Cortex of kidney (tissue), 1 donor: ENCODE measurements around the gene BTBD1.
"Not testable (repeated sequence)": the region's sequence is repeated elsewhere in the genome, so short reads cannot be mapped to it uniquely, and the experiment has no call there.

ENCODE experiments used
- DNase-seq: peaks from one replicate; lab custom pipeline; 2025; lab: John Stamatoyannopoulos, UW

BTBD1 gene

DNA sequence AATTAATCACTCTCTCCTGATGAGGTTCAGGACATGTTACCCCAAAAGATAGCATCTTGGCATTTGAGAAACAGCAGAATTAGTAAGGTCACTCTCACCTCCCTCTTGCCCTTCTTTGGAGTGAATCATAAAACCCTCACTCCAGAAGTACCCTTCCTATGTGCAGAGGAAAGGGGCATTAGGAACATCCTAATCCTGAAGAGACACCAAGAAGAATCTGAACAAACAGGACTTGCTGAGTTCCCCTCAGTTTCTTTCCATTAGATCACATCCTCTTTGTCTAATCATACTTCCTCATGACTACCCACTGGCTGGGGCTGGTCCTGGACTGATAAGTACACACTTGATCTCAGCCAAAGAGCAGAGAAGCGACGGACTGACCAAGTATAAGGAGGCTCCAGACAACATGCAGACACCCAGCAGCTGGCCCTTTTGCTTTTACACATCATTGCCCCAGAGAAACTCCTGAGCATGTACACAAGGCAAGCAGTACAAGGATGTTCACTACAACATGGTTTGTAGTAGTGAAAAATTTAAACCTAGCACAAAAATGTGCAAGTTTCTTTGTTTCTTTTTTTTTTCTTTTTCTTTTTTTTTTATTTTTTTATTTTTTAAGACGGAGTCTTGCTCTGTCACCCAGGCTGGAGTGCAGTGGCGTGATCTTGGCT, 25.4 kb upstream of the BTBD1 start:
- DNase-seq: no peak

DNA sequence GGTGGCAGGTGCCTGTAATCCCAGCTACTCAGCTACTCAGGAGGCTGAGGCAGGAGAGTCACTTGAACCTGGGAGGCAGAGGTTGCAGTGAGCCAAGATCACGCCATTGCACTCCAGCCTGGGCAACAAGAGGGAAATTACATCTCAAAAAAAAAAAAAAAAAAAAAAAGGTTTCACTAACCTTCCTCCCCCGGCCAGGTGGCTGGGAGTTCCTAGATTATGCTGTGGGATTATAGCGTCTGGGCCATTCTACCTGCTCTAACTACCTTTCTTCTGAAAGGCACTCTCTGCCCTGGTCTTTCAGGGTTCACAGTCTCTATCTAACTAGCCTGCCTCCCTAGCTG, 24.9 kb upstream of the BTBD1 start:
- DNase-seq: not testable (repeated sequence)

- DNase-seq: no peak
These were observed 23.4 kb upstream of the BTBD1 start for GRCh38 chr15:83090465-83090864.

GRCh38 chr15:83088876-83089275, 21.8 kb upstream of the BTBD1 start:
- no peak for DNase-seq

DNA sequence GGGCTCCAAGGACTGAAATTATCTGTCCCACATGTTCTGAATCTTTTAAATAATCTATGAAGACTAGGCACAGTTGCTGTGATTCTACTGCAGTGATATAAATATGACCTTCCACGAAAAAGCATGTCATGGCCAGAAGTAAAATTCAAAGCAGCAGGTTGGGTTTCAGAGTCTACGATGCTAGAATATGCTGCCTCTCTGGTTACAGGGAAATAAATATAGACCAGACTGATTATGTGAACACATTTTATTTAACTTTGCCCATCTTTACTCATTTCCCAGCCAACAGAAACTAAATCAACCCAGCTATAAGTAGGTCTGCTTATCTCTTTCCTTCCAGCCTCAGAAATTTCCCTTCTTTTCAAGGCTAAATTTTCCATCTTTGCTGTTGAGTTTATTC, 20.5 kb upstream of the BTBD1 start:
- DNase-seq: no peak

GRCh38 chr15:83085864-83086552, 19.0 kb upstream of the BTBD1 start:
- DNase-seq: not testable (repeated sequence)

GRCh38 chr15:83085461-83085860, 18.4 kb upstream of the BTBD1 start:
- DNase-seq: not testable (repeated sequence)

DNA sequence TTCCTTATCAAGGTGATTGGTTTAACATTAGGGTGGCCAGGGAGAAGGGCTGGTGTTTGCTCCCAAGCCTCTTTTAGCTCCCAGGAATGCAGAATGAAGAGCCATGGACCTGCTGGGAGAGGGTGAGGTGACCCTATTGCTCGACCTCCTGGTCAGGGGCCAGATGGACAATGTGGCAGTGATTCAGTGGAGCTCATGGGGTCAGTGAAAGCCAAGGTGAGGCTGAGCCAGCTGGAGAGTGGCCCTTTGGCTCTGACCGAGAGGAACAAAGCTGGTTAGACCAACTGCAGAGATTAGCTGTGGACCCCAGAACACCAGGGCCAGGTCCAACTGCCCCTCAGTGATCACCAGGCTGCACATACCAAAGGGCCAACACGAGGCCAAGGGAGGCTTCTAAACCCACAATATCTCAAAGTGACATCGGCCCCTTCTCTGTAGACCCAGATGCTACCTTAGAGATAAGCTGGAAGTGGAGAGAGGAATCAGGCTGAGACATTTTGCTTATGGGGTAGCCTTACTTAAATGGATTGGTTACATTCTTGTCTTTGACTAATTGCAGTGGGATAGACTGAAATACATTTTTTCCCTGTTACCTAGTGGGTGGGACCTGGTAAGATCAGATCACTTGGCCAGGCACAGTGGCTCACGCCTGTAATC, 15.8 kb upstream of the BTBD1 start:
- no peak for DNase-seq

DNA sequence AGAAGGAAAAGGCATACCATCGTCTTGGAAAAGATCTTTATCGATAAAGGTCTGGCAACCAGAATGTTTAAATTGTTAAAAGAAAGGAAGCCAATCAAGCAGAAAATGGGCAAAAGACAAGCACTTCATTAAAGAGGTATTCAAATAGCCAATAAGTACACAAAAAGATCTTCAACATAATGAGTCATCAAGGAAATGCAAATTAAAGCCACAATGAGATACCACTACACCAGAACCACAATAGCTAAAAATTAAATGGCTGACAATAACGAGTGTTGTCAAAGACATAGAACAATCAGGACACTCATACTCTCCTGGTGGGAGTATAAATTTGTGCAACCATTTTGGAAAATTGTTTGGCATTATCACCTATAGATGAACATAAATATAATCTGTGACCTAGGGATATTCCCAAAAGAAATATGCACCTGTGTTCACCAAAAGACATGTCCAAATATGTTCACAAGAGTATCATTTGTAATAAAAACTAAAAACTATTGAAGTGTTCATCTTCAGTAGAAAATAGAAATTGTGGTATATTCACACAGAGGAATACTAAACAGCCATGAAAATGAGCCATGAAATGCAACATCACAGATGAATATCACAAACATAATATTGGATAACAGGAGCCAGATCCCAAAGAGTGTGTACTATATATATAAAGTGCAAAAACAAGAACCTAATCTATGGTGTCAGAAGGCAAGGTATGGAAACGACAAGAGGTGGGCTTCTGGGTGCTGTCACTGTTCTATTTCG, 14.4 kb upstream of the BTBD1 start:
- no peak for DNase-seq

- no peak for DNase-seq
These were observed 11.7 kb upstream of the BTBD1 start for GRCh38 chr15:83078712-83079111.

GRCh38 chr15:83077491-83078230, 10.6 kb upstream of the BTBD1 start:
- DNase-seq: no peak

DNA sequence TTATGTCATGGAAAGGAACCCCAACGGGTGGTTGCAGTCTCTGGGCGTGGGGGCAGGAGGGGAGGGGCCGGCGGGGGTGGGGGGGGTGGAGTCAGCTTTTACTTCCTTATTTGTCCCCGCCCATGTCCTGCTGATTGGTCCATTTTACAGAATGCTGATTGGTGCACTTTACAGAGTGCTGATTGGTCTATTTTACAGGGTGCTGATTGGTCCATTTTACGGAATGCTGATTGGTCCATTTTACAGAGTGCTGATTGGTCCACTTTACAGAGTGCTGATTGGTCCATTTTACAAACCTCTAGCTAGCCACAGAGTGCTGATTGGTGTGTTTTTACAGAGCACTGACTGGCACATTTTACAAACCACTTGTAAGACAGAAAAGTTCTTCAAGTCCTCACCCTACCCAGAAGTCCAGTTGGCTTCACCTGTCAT, 2.2 kb upstream of the BTBD1 start:
- DNase-seq: not testable (repeated sequence)

- DNase-seq: no peak
These were observed 1.0 kb upstream of the BTBD1 start for GRCh38 chr15:83068054-83068453.

- no peak for DNase-seq
These were observed 548 bp upstream of the BTBD1 start for GRCh38 chr15:83067638-83067962.

- no peak for DNase-seq
These were observed 868 bp downstream of the BTBD1 start for GRCh38 chr15:83066034-83066733.

- no peak for DNase-seq
These were observed 1.6 kb downstream of the BTBD1 start for GRCh38 chr15:83065431-83065830.

DNA sequence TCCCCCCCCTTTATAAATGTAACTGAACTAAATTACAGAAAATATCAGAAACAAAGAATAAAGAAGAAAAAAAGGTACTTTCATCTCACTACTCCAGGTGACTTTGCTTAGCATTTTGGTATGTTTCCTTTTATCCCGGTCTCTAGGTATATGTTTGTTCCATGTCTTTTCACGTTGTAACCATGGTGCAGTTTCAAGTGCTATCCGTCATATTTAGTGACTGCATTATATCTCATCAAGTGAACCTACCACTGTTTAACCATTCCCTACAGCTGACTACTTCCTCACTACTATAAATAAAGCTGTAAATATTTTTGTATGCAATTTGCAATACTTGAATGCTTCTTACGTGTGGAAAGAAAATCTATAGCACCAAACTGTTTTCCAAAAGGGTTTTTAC, 2.2 kb downstream of the BTBD1 start:
- no peak for DNase-seq

DNA sequence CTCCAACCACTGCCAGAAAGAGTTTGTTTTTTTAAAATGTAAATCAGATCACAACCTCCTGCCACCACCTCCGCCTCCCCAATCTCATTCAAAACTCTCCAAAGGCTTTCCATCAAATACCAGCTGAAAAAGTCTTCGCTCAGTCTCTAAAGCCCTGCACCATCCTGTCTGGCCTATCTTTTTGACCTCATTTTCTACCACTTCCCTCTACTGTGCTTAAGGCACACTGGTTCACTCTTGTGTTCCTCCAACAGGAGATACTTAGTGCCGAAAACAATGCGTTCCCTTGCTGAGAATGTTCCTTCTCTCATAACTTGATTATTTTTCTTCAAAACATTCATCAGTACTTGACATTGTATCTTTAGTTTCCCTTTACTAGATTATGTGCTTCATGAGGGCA, 3.5 kb downstream of the BTBD1 start:
- DNase-seq: no peak

- DNase-seq: no peak
These were observed 4.3 kb downstream of the BTBD1 start for GRCh38 chr15:83062768-83063180.

DNA sequence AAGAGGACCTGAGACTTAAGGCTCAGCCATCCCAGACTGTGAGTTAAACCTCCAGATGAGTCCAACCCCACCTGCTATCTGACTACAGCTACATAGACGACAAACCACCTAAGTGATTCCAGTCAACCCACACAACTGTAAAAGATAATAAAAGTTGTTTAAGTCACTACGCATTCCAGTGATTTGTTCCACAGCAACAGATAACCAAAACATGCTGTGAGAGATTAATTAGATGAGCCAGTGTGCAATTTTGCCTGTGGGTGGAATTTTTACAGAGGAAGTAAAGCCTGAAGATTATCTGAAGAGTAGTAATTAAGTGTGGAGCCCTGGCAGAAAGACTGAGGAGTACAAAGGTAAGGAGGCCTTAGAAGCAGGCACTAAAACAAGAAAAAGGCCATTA, 5.4 kb downstream of the BTBD1 start:
- DNase-seq: no peak

- DNase-seq: no peak
These were observed 9.2 kb downstream of the BTBD1 start for GRCh38 chr15:83057696-83058376.
